NB4 (cell line): Measurements from ENCODE around the gene PAPPA2.

Source experiments
- MYC ChIP-seq: IDR thresholded peaks from 2 replicates; pipeline ENCODE4 v1.6.1; 2011; ENCODE audit warnings: low read depth, low read length
- TF ChIP-seq, protein P1 (sequence below): IDR thresholded peaks from one replicate; pipeline ENCODE4 v1.5.1; 2012; ENCODE audit warnings: low read depth, low read length
- TF ChIP-seq, protein P2 (sequence below): IDR thresholded peaks from 2 replicates; pipeline ENCODE4 v1.6.1; 2011; ENCODE audit warnings: low read depth, low read length

DNA sequence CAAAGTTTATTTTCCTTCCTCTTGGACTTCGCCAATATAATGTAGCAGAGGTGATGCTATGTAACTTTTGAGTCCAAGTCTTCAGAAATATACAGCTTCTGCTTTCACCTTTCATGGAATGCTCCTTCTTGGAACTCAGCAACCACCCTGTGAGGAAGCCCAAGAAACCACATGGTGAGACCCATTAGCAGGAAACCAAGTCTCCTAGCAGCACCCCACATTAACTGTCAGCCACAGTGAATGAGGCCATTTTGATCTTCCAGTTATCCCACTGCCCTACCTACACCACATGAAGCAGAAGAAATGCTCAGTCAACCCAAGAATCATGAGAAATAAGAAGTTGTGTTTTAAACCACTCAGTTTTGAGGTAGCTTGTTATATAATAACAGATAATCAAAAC lies 58.2 kb downstream of the PAPPA2 start:
- TF ChIP-seq, protein P1, sequence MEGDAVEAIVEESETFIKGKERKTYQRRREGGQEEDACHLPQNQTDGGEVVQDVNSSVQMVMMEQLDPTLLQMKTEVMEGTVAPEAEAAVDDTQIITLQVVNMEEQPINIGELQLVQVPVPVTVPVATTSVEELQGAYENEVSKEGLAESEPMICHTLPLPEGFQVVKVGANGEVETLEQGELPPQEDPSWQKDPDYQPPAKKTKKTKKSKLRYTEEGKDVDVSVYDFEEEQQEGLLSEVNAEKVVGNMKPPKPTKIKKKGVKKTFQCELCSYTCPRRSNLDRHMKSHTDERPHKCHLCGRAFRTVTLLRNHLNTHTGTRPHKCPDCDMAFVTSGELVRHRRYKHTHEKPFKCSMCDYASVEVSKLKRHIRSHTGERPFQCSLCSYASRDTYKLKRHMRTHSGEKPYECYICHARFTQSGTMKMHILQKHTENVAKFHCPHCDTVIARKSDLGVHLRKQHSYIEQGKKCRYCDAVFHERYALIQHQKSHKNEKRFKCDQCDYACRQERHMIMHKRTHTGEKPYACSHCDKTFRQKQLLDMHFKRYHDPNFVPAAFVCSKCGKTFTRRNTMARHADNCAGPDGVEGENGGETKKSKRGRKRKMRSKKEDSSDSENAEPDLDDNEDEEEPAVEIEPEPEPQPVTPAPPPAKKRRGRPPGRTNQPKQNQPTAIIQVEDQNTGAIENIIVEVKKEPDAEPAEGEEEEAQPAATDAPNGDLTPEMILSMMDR: no peak
- no peak for TF ChIP-seq MYC
- TF ChIP-seq, protein P2, sequence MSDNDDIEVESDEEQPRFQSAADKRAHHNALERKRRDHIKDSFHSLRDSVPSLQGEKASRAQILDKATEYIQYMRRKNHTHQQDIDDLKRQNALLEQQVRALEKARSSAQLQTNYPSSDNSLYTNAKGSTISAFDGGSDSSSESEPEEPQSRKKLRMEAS: no peak
